Immature natural killer cell (primary cell): ENCODE data around the gene CST4. TPM values are rescaled to one million over a fixed set of nuclear protein-coding genes. Genes with fewer than 3 reads are reported as not detected.
"Not testable (repeated sequence)": the region's sequence is repeated elsewhere in the genome, so short reads cannot be mapped to it uniquely, and the experiment has no call there.

Experiments used
- DNase-seq, 3 donors: peaks; one replicate each; pipeline ENCODE4 v3.0.0; 2022; ENCODE audit warnings: mixed read lengths in 1 of 3
- H3K27ac Mint-ChIP-seq, 6 donors: one replicate each; pipeline ENCODE4 v1.8.0; 2020; ENCODE audit warnings: mixed read lengths in 6 of 6, mild to moderate bottlenecking in 5 of 6, inconsistent platforms in 4 of 6, moderate library complexity in 3 of 6
- H3K27me3 Mint-ChIP-seq, 3 donors: one replicate each; pipeline ENCODE4 v1.8.0; 2020 to 2021; ENCODE audit warnings: low read depth in 3 of 3, mild to moderate bottlenecking in 3 of 3, mixed read lengths in 3 of 3, moderate library complexity in 3 of 3, inconsistent platforms in 1 of 3
- H3K36me3 Mint-ChIP-seq, 3 donors: one replicate each; pipeline ENCODE4 v1.8.0; 2020; ENCODE audit warnings: mixed read lengths in 3 of 3, inconsistent platforms in 2 of 3, mild to moderate bottlenecking in 2 of 3
- H3K4me1 Mint-ChIP-seq, 2 donors: one replicate each; pipeline ENCODE4 v1.8.0; 2020; ENCODE audit warnings: inconsistent platforms in 2 of 2, mild to moderate bottlenecking in 2 of 2, mixed read lengths in 2 of 2, moderate library complexity in 1 of 2
- H3K4me3 Mint-ChIP-seq, 5 donors: one replicate each; pipeline ENCODE4 v1.8.0; 2020; ENCODE audit warnings: mild to moderate bottlenecking in 5 of 5, mixed read lengths in 5 of 5, inconsistent platforms in 3 of 5, moderate library complexity in 3 of 5
- H3K9me3 Mint-ChIP-seq, 6 donors: one replicate each; pipeline ENCODE4 v1.8.0; 2020; ENCODE audit warnings: mild to moderate bottlenecking in 6 of 6, mixed read lengths in 6 of 6, inconsistent platforms in 4 of 6, moderate library complexity in 3 of 6
- polyA plus RNA-seq, 3 donors: library from polyadenylated mRNA; unstranded; fragments of 300-500 nt; fragmentation: Illumina TruSeq; gene quantifications; one replicate each; pipeline ENCODE4 v1.2.3, GENCODE V29; 2021

Gene CST4
- polyA plus RNA-seq, 3 donors from 2014 or later, result not detected

- Mint-ChIP-seq H3K36me3 (no peaks in the 10 kb centered on the region), H3K27ac (no peak overlapping the region), H3K4me3 (peak overlapping the region in 4 of 5 donors; percentile 35 to 65 (median 48)), H3K27me3 (peaks cover 0 to 6% (median 2%) of the 10 kb centered on the region in 3 donors), H3K4me1 (peaks cover 10 to 11% of the 10 kb centered on the region in 2 donors), H3K9me3 (no peaks in the 10 kb centered on the region)
- DNase-seq, result no peak
Observed at GRCh38 chr20:23639490-23639958, 49.3 kb downstream of the CST4 start.

GRCh38 chr20:23638309-23638708 is 50.5 kb downstream of the CST4 start:
- H3K36me3 Mint-ChIP-seq, result no peaks in the 10 kb centered on the region
- H3K27ac Mint-ChIP-seq, result no peak overlapping the region
- peaks cover 0 to 6% (median 2%) of the 10 kb centered on the region in 3 donors for H3K27me3 Mint-ChIP-seq
- no peak for DNase-seq
- peaks cover 10 to 11% of the 10 kb centered on the region in 2 donors for H3K4me1 Mint-ChIP-seq
- no peak overlapping the region for H3K4me3 Mint-ChIP-seq
- no peaks in the 10 kb centered on the region for H3K9me3 Mint-ChIP-seq

- DNase-seq, result peak in 2 of 3 donors; percentile 6 to 16
- peaks cover 0 to 1% (median 0%) of the 10 kb centered on the region in 6 donors for H3K9me3 Mint-ChIP-seq
- peak within 1 kb of the TSS in 5 of 6 donors; percentile 18 to 83 (median 62) for H3K27ac Mint-ChIP-seq
- peaks cover 0 to 6% (median 2%) of the 10 kb centered on the region in 3 donors for H3K27me3 Mint-ChIP-seq
- H3K4me3 Mint-ChIP-seq, result peak within 1 kb of the TSS; percentile 82 to 94 (median 88)
- H3K36me3 Mint-ChIP-seq, result no peaks in the 10 kb centered on the region
- peaks cover 10 to 11% of the 10 kb centered on the region in 2 donors for H3K4me1 Mint-ChIP-seq
Observed at GRCh38 chr20:23637282-23638221, 51.3 kb downstream of the CST4 start, which contains the start of gene CST3. Gene CST3, minus strand, starts transcription at chr20:23637955. Its CDS starts 93 bp downstream, at chr20:23637862.

GRCh38 chr20:23636908-23637281 is 51.9 kb downstream of the CST4 start:
- Mint-ChIP-seq H3K27ac (peak overlapping the region in 5 of 6 donors; percentile 18 to 83 (median 62)), H3K9me3 (peaks cover 0 to 1% (median 0%) of the 10 kb centered on the region in 6 donors), H3K36me3 (no peaks in the 10 kb centered on the region), H3K4me3 (peak overlapping the region; percentile 82 to 94 (median 88)), H3K27me3 (peaks cover 0 to 6% (median 2%) of the 10 kb centered on the region in 3 donors), H3K4me1 (peaks cover 10 to 11% of the 10 kb centered on the region in 2 donors)
- no peak for DNase-seq

GRCh38 chr20:23636182-23636907 is 52.5 kb downstream of the CST4 start:
- peak overlapping the region; percentile 82 to 94 (median 88) for H3K4me3 Mint-ChIP-seq
- no peak for DNase-seq
- peaks cover 0 to 6% (median 2%) of the 10 kb centered on the region in 3 donors for H3K27me3 Mint-ChIP-seq
- no peaks in the 10 kb centered on the region for H3K36me3 Mint-ChIP-seq
- peaks cover 0 to 1% (median 0%) of the 10 kb centered on the region in 6 donors for H3K9me3 Mint-ChIP-seq
- H3K27ac Mint-ChIP-seq, result peak overlapping the region in 2 of 6 donors; percentile 38 to 75
- H3K4me1 Mint-ChIP-seq, result peaks cover 10 to 11% of the 10 kb centered on the region in 2 donors

- not testable (repeated sequence) for H3K27ac Mint-ChIP-seq, H3K9me3 Mint-ChIP-seq, H3K36me3 Mint-ChIP-seq, H3K27me3 Mint-ChIP-seq, DNase-seq
- peaks cover 10 to 11% of the 10 kb centered on the region in 2 donors for H3K4me1 Mint-ChIP-seq
- H3K4me3 Mint-ChIP-seq, result peak overlapping the region in 2 of 5 donors; percentile 57 to 67
Observed at GRCh38 chr20:23635768-23636090, 53.1 kb downstream of the CST4 start.

Other genes starting within 250 kb of the CST4 start
- not detected for gene CSTL1, start 249.4 kb downstream of the CST4 start, polyA plus RNA-seq
- gene CST11, start 236.2 kb downstream of the CST4 start, polyA plus RNA-seq, result not detected
- not detected for gene CST8, start 197.9 kb downstream of the CST4 start, polyA plus RNA-seq
- not detected for gene CST9L, start 120.6 kb downstream of the CST4 start, polyA plus RNA-seq
- gene CST9, start 83.1 kb downstream of the CST4 start, polyA plus RNA-seq, result not detected
- gene CST3, start 51.1 kb downstream of the CST4 start, polyA plus RNA-seq, result 100 to 1,000 TPM in 2 of 3 donors, 10 to 100 TPM in 1; 60.0 to 290 (median 289) TPM
- not detected for gene CST1, start 61.9 kb upstream of the CST4 start, polyA plus RNA-seq
- gene CST2, start 137.7 kb upstream of the CST4 start, polyA plus RNA-seq, result not detected
- not detected for gene CST5, start 190.7 kb upstream of the CST4 start, polyA plus RNA-seq